Measurements from ENCODE around the gene ARNT2.
"Not testable (repeated sequence)": the region's sequence is repeated elsewhere in the genome, so short reads cannot be mapped to it uniquely, and the experiment has no call there.

ARNT2 gene

DNA sequence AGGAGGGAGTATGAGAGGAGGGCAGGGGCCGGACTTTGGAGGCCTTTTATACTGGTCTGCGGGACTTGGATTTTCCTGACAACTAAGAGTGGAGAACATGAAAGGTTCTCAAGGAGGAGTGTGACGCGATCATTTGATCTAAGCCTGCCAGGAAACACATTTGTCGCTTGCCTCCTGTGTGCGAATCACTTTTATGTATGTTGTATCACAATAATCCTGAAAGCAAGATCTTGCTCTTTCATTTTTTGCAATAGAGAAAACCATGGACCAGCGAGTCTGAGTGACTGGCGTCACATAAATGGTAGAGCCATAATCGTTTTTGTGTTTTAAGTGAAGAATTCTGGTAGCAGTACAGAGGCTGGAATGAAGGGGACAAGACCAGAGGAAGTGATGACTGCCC lies 100.7 kb downstream of the ARNT2 start:
- DNase-seq (ENCODE audit: low spot score), result no peak
- Mint-ChIP-seq H3K4me1 (ENCODE audit: low read depth) (no peaks in the 10 kb centered on the region), H3K9me3 (no peaks in the 10 kb centered on the region), H3K36me3 (ENCODE audit: low read depth) (no peaks in the 10 kb centered on the region), H3K27me3 (ENCODE audit: low read depth) (no peaks in the 10 kb centered on the region), H3K4me3 (no peak overlapping the region), H3K27ac (no peak overlapping the region)

- Mint-ChIP-seq H3K27ac (no peak overlapping the region), H3K27me3 (ENCODE audit: low read depth) (no peaks in the 10 kb centered on the region), H3K9me3 (no peaks in the 10 kb centered on the region), H3K36me3 (ENCODE audit: low read depth) (no peaks in the 10 kb centered on the region), H3K4me1 (ENCODE audit: low read depth) (no peaks in the 10 kb centered on the region), H3K4me3 (no peak overlapping the region)
- no peak for DNase-seq (ENCODE audit: low spot score)
These were observed 102.2 kb downstream of the ARNT2 start for GRCh38 chr15:80506286-80506893.

DNA sequence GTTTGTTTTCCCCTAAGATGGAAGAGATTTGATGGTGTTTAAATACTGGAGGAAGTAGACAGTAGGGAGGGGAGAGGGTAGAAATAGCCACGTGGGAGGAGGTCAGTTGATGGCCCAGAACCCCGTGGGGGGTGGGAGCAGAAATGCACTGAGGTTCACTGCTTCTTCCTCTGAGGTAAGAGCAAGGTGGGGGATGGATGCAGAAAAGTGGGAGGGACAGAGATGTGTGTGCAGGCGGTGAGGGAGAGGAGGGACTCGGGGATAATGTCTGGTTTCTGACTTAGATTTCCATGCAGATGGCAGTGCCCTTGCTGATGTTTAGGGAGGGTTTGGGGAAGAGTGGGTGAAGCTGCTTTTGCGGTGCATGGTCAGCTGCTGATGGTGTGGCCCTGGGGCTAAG lies 102.9 kb downstream of the ARNT2 start:
- Mint-ChIP-seq H3K9me3 (no peaks in the 10 kb centered on the region), H3K36me3 (ENCODE audit: low read depth) (no peaks in the 10 kb centered on the region), H3K27me3 (ENCODE audit: low read depth) (no peaks in the 10 kb centered on the region), H3K4me1 (ENCODE audit: low read depth) (no peaks in the 10 kb centered on the region), H3K4me3 (no peak overlapping the region), H3K27ac (no peak overlapping the region)
- no peak for DNase-seq (ENCODE audit: low spot score)

GRCh38 chr15:80507638-80508316 lies 103.6 kb downstream of the ARNT2 start:
- no peaks in the 10 kb centered on the region for H3K27me3 Mint-ChIP-seq (ENCODE audit: low read depth)
- no peak overlapping the region for H3K4me3 Mint-ChIP-seq
- no peaks in the 10 kb centered on the region for H3K36me3 Mint-ChIP-seq (ENCODE audit: low read depth)
- no peaks in the 10 kb centered on the region for H3K4me1 Mint-ChIP-seq (ENCODE audit: low read depth)
- no peak overlapping the region for H3K27ac Mint-ChIP-seq
- no peaks in the 10 kb centered on the region for H3K9me3 Mint-ChIP-seq
- DNase-seq (ENCODE audit: low spot score), result no peak

GRCh38 chr15:80508783-80509182 lies 104.6 kb downstream of the ARNT2 start:
- no peaks in the 10 kb centered on the region for H3K9me3 Mint-ChIP-seq
- DNase-seq (ENCODE audit: low spot score), result no peak
- no peak overlapping the region for H3K4me3 Mint-ChIP-seq
- no peaks in the 10 kb centered on the region for H3K36me3 Mint-ChIP-seq (ENCODE audit: low read depth)
- H3K27ac Mint-ChIP-seq, result no peak overlapping the region
- no peaks in the 10 kb centered on the region for H3K27me3 Mint-ChIP-seq (ENCODE audit: low read depth)
- no peaks in the 10 kb centered on the region for H3K4me1 Mint-ChIP-seq (ENCODE audit: low read depth)

DNA sequence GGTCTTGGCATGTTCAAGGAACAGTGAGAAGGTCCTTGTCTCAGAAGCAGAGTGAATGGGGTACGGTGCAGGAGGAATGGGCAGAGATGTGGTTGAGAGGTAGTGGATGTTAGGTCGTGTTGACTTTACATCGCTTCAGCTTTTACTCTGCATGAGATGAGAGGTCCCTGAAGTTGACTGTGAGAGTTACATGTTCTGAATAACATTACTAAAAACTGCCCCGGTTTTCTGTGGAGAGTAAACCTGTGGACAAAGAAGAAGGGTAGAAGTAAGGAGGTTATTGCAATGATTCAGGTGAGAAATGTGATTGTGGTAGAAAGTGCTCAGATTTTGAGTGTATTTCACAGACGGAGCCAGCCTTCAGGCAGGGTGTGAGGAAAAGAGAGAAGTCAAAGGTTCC lies 105.6 kb downstream of the ARNT2 start:
- H3K27ac Mint-ChIP-seq, result no peak overlapping the region

DNA sequence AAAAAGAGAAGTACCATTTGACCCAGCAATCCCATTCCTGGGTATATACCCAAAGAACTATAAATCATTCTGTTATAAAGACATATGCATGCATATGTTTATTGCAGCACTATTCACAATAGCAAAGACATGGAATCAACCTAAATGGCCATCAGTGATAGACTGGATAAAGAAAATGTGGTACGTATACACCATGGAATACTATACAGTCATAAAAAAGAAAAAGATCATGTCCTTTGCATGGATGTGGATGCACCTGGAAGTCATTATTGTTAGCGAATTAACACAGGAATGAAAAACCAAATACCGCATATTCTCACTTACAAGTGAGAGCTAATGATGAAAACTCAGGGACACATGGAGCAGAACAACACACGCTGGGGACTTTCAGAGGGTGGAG lies 106.8 kb downstream of the ARNT2 start:
- not testable (repeated sequence) for H3K9me3 Mint-ChIP-seq; H3K4me1 Mint-ChIP-seq (ENCODE audit: low read depth); H3K27ac Mint-ChIP-seq; H3K4me3 Mint-ChIP-seq; H3K27me3 Mint-ChIP-seq (ENCODE audit: low read depth); H3K36me3 Mint-ChIP-seq (ENCODE audit: low read depth); DNase-seq (ENCODE audit: low spot score)

More for the DNA sequence above, 105.6 kb downstream of the ARNT2 start:
- Mint-ChIP-seq H3K4me1 (ENCODE audit: low read depth) (no peaks in the 10 kb centered on the region), H3K36me3 (ENCODE audit: low read depth) (no peaks in the 10 kb centered on the region), H3K9me3 (no peaks in the 10 kb centered on the region), H3K4me3 (no peak overlapping the region), H3K27me3 (ENCODE audit: low read depth) (no peaks in the 10 kb centered on the region)
- DNase-seq (ENCODE audit: low spot score), result no peak

GRCh38 chr15:80512726-80513660 lies 108.8 kb downstream of the ARNT2 start:
- peaks cover 4% of the 10 kb centered on the region for H3K27me3 Mint-ChIP-seq (ENCODE audit: low read depth)
- no peak overlapping the region for H3K4me3 Mint-ChIP-seq
- no peaks in the 10 kb centered on the region for H3K4me1 Mint-ChIP-seq (ENCODE audit: low read depth)
- DNase-seq (ENCODE audit: low spot score), result no peak
- no peaks in the 10 kb centered on the region for H3K9me3 Mint-ChIP-seq
- no peak overlapping the region for H3K27ac Mint-ChIP-seq
- H3K36me3 Mint-ChIP-seq (ENCODE audit: low read depth), result no peaks in the 10 kb centered on the region

DNA sequence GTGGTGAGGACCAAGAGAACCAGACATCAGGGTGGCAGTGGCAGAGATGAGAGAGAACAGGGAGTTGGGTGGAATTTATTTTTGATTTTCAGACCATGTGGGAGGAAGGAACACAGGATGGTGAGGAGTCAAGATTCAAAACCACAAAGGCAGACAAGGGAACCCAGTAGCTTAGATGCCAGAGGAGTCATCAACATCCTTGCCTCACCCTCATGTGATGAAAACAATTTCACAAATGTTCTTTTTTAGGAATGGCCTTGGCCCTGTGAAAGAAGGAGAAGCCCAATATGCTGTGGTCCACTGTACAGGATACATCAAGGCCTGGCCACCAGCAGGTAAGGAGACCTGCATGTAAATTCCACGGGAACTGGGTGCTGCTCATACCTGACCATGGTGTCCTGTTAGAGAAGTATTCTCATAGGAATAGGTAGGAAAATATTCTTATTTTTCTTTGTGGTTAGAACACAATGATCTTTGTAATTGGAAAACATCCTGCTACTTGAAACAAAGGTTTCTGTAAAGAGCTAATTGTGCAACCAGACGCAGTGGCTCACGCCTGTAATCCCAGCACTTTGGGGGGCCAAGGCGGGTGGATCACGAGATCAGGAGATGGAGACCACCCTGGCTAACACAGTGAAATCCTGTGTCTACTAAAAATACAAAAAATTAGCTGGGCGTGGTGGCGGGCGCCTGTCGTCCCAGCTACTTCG lies 110.0 kb downstream of the ARNT2 start:
- Mint-ChIP-seq H3K4me3 (no peak overlapping the region), H3K4me1 (ENCODE audit: low read depth) (no peaks in the 10 kb centered on the region), H3K27me3 (ENCODE audit: low read depth) (peaks cover 4% of the 10 kb centered on the region), H3K36me3 (ENCODE audit: low read depth) (no peaks in the 10 kb centered on the region), H3K9me3 (no peaks in the 10 kb centered on the region), H3K27ac (no peak overlapping the region)
- DNase-seq (ENCODE audit: low spot score), result no peak

GRCh38 chr15:80517290-80517689 lies 113.1 kb downstream of the ARNT2 start:
- H3K4me3 Mint-ChIP-seq, result no peak overlapping the region
- peaks cover 7% of the 10 kb centered on the region for H3K27me3 Mint-ChIP-seq (ENCODE audit: low read depth)
- no peaks in the 10 kb centered on the region for H3K36me3 Mint-ChIP-seq (ENCODE audit: low read depth)
- no peak overlapping the region for H3K27ac Mint-ChIP-seq
- H3K9me3 Mint-ChIP-seq, result no peaks in the 10 kb centered on the region
- DNase-seq (ENCODE audit: low spot score), result no peak
- H3K4me1 Mint-ChIP-seq (ENCODE audit: low read depth), result no peaks in the 10 kb centered on the region

- no peaks in the 10 kb centered on the region for H3K36me3 Mint-ChIP-seq (ENCODE audit: low read depth)
- peaks cover 7% of the 10 kb centered on the region for H3K27me3 Mint-ChIP-seq (ENCODE audit: low read depth)
- H3K9me3 Mint-ChIP-seq, result no peaks in the 10 kb centered on the region
- no peak for DNase-seq (ENCODE audit: low spot score)
- no peaks in the 10 kb centered on the region for H3K4me1 Mint-ChIP-seq (ENCODE audit: low read depth)
- H3K4me3 Mint-ChIP-seq, result no peak overlapping the region
- no peak overlapping the region for H3K27ac Mint-ChIP-seq
These were observed 114.3 kb downstream of the ARNT2 start for GRCh38 chr15:80518522-80518921.

GRCh38 chr15:80523746-80524145 lies 119.6 kb downstream of the ARNT2 start:
- Mint-ChIP-seq H3K27me3 (ENCODE audit: low read depth) (peaks cover 2% of the 10 kb centered on the region), H3K9me3 (no peaks in the 10 kb centered on the region), H3K36me3 (ENCODE audit: low read depth) (no peaks in the 10 kb centered on the region), H3K4me3 (no peak overlapping the region), H3K4me1 (ENCODE audit: low read depth) (no peaks in the 10 kb centered on the region), H3K27ac (no peak overlapping the region)
- no peak for DNase-seq (ENCODE audit: low spot score)

DNA sequence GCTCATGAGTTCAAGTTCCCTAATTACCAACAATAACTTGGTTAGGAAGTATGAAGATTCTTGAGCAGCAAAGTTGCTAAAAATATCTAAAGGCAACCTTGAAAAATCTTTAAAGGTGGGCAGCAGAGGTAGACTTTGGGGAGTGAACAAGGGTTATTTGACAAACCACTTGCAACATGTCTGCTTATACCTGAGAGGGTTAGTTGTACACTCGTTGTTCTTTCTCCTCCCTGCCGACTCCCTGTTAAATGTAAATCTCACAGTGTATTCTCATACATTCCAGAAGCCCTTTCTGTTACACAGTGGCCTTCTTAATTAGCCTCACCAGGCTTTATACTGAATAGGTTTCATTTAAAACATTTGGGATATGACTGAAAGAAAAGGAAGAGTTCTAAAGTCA lies 121.7 kb downstream of the ARNT2 start:
- H3K4me3 Mint-ChIP-seq, result no peak overlapping the region
- H3K36me3 Mint-ChIP-seq (ENCODE audit: low read depth), result no peaks in the 10 kb centered on the region
- H3K9me3 Mint-ChIP-seq, result no peaks in the 10 kb centered on the region
- H3K27me3 Mint-ChIP-seq (ENCODE audit: low read depth), result peaks cover 2% of the 10 kb centered on the region
- no peaks in the 10 kb centered on the region for H3K4me1 Mint-ChIP-seq (ENCODE audit: low read depth)
- no peak for DNase-seq (ENCODE audit: low spot score)
- H3K27ac Mint-ChIP-seq, result no peak overlapping the region
